ENCODE data around the gene LRRC3.

- no peak for TF ChIP-seq FOXK2 (IDR thresholded peaks at IDR 0.05)
- TF ChIP-seq SP1 (IDR thresholded peaks at IDR 0.05): no peak
- TF ChIP-seq CTBP1 (IDR thresholded peaks at IDR 0.05; ENCODE audit: borderline replicate concordance): no peak
- TF ChIP-seq TARDBP (IDR thresholded peaks at IDR 0.05): no peak
- TF ChIP-seq FOXM1 (IDR thresholded peaks at IDR 0.05; ENCODE audit: borderline replicate concordance): no peak
- TF ChIP-seq, protein P1, sequence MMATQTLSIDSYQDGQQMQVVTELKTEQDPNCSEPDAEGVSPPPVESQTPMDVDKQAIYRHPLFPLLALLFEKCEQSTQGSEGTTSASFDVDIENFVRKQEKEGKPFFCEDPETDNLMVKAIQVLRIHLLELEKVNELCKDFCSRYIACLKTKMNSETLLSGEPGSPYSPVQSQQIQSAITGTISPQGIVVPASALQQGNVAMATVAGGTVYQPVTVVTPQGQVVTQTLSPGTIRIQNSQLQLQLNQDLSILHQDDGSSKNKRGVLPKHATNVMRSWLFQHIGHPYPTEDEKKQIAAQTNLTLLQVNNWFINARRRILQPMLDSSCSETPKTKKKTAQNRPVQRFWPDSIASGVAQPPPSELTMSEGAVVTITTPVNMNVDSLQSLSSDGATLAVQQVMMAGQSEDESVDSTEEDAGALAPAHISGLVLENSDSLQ (IDR thresholded peaks at IDR 0.05): no peak
- TF ChIP-seq NFRKB (IDR thresholded peaks at IDR 0.05): no peak
- TF ChIP-seq FOXA1 (IDR thresholded peaks at IDR 0.05): no peak
- TF ChIP-seq BHLHE40 (IDR thresholded peaks at IDR 0.05; ENCODE audit: borderline replicate concordance): no peak
Observed at GRCh38 chr21:44433791-44434567, 21.3 kb upstream of the LRRC3 start.
